GM20431 (cell line): Measurements from ENCODE around the gene KRT7.
"Not testable (repeated sequence)": the region's sequence is repeated elsewhere in the genome, so short reads cannot be mapped to it uniquely, and the experiment has no call there.

Source experiments
- in situ Hi-C: fragments of 300-500 bp; cut with MseI, MboI; formaldehyde crosslinking; loops from one replicate; pipeline ENCODE4 v1.15.0; 2020; ENCODE audit warnings: low sequenced_read_pairs; ENCODE audit not compliant: unreplicated experiment

Gene KRT7

DNA sequence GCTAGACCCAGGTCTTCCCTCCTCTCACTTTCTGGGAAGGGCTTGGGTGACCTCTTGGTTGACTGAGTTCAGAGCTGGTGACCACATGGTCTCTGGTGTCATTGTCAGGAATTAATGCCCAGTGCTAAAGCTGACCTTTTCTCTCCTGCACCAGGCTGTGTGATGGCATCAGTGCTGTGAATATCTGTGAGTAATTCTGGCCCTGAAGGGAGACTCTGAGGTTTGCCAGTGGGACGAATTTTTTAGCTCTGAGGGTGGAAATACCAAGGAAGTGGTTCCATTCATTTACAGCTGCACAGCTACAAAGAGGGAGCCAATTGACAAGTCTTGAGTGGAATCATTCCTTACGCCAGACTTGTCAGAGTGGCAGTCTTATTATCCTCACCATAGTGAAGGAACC, 35.2 kb downstream of the KRT7 start:
- in situ Hi-C loops: no loop called here

DNA sequence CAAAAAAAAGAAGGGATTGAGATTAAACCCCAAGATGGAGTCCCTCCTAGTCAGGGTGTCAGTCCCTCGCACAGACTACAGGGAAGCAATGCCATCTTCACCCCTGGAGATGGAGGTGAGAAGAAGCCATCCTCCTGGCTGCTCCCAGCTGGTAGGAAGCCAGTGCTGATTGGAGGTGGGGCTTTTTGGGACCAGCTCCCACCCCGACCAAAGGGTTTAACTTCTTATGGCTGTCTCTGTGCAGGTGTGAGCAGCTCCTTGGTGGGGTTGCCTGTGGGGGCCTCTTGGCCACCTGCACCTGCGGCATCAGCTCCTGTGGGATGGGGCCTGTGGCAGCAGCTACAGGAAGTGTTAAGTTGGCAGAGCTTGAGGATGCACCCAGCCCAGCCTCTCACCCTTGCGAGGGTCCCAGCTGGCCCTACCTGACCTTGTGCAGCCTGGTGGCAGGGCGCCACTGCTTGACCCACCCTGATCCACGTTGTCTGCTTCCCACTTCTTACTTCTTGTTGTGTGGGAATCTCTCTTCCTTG, 37.6 kb downstream of the KRT7 start:
- in situ Hi-C loops: no loop called here

DNA sequence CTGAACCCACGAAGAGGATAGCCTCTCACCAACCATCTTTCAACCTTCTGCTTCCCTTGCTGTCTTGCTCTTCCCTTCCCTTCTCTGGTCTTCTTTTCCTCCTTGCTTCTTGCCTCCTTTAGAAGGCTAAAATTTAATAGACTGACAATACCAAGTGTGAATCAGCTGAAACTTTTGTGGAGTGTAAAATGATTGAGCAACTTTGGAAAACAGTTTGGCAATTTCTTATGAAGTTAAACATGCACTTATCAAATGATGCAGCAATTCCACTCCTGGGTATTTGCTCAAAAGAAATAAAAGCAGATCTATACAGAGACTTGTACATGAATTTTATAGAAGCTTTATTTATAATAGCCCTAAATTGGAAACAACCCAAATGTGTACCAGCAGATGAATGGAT, 38.1 kb downstream of the KRT7 start:
- in situ Hi-C loops: no loop called here

DNA sequence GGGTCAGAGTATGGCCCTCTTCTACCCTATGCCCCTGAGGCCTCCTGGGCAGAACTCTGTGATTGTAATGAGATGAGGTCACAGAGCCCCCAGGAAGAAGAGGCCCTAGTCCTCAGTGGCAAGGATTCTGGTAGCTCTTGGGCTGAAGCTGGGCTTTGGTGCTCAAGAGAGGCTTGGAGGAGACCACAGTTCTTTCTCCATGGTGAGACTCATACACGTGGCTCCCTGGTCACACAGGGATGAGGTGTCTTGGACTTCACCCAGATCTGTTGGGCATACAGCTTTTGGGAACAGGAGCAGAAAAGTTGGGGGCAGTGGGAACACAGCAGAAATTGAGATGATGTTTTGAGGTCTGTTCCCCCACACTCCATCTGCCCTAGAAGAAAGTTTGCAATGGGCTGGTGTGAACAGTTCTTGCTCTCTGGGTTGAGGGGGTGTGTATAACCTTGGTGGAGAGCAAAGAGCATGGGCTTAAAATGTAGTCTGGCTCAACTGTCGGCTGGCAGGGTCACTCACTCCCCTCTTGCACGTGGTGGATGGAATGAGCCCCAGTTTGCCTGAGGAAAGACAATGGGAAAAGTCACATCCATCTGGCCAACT, 41.6 kb downstream of the KRT7 start, which contains the start of gene KRT86:
Gene KRT86 (plus strand): TSS at position 125 of the 600 bp plus-strand sequence. CDS start 27,272 bp downstream, outside the sequence.
- in situ Hi-C loops: no loop called here

DNA sequence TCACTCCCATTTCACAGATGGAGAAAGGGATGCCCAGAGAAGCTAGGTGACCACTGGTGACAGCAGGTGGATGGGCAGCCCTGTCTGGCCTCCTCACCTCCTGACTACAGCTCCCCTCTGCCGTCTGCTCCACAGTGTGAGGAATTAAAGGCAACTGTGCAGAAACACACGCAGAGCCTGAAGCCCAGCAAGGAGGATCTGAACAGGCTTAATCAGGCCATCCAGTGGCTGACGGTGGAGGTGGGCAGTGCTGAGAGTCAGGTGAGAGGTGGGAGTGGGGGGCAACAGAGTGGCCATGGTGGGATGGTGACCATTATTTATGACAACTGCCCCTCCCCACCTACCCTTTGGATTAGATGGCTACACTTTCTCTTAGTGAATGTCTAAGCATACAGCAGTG, 42.6 kb downstream of the KRT7 start:
- in situ Hi-C loops: no loop called here

DNA sequence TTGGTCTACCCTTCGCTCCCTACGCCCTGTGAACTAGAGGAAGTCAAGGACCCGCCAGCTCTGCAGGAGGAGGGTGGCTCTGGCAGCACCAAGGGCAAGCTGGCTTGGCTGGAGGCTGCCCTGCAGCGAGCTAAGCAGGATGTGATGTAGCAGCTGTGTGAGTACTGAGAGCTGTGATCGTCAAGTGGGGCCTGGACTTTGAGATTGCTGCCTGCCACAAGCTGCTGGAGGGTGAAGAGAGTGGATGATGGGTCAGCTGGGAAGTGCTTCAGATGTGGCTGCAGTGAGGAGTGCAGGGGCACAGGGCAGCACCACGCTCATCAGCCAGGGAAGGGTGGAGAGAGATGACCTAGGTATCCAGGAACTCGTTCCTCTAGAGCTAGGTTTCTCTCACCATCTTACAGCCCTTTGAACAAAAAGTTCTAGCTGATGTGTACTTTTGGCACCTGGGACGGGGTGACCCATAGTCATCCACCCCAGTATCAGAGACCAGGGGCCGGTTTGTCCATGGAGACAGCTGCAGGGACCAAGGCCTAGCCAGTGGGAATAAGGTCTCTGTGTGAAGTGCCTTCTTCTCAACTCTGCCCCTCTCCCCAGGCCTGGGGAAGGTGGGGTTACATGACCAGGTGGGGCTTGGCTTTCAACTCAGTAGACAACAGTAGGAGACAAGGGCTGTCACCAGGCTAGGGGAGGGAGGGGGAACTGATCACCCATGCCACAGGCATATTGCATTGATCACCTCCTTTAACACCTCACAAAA, 44.6 kb downstream of the KRT7 start:
- in situ Hi-C loops: no loop called here

DNA sequence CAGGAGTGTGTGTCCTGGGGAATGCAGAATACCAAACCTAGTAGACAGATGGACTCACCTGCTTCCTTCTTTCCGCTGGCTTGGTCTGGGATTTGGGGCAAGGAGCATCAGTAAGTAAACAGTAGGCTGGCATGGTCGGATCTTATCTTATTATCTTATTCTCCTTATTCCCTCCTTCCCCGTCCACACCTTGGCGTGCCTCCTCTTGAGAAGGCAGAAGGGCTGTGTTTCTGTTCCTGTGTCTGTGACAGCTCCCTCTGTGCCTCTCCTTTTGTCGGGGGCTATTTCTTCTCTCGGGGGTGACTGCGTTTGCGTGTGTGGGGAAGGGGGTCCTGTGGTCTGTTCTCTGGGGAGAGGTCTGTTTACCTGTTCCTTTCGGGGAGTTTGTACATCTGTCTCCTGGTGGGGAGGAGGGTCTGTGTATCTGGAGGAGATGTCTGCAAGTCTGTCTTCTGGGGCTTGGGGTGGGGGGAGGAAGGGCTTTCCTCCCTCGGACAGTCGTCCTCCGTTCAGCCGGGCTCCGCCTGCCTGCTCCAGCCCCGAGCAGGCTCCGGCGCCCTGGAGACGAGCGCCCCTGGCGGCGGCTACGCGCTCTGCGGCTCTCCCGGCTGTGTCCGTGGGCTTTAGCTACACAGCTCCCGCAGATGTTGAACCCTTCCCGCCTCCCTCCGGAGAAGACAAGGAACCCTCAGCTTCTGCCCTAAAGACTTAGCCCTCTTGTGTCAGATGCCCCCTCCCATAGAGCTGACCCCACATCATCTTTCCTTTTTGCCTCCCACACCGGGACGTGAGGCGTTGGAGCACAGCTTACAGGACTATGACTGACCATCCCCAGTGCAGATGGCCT, 45.8 kb downstream of the KRT7 start:
- in situ Hi-C loops: no loop called here

DNA sequence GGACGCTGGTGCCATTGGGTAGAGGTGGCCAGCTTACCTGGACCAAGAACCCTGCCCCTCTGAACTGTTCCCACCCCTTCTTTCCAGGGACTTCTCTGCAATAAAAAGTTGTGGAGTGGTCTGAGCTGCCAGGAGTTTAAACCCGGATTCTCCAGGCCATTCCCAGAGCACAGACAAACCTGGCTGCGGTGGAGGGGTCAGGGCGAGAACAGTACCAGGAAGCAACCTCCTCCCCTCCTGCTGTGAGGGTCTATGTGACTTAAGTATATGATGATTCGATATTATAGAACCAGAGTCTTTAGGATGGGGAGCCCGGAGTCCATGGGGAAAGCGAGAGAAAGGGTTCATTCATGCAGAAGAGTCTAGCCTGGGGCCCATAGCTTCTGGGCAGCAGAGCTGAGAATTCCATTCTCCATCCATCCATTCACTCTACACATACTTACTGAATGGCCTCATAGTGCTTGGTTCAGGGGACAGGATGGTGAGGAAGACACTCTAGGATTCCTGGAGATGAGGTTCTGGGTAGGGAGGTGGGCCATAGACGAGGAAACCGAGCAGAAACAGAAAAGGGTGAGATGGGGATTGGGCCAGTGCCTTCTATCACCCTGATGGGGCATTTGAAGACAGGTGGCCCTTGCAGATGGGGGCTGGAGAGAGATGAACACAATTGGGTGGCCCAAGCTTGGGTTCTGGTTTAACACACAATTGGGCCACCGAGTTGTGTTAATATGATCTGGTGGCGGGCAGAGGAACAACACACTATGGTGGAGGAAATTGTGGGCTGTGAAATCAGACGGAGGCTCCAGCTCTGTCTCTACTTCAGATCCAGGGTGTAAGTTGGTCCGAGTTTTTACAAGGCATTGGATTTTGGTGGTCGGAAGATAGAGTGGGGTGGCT, 46.6 kb downstream of the KRT7 start:
- in situ Hi-C loops: no loop called here

DNA sequence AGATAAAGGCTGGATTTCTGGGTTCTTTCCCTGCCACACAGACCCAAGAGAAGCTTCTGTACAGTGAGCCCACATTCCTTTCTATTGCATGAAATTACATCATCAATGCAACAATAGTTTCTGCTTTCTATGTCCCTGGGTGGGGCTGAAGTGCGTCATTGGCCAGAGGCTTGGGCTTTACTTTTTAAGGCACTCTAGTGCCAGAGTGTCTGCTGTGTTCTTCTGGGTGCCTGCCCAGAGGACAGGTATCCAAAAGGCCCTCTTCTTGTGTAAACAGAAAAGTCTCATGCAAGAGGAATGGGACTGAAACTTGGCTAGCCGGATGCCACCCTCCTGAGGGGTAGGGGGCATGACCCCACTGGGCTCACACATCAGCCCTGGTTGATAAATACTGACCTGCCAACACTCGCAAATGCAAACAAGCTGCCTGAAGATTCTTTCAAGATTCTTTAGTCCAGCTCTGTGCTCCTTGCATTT, 47.3 kb downstream of the KRT7 start:
- in situ Hi-C loops: no loop called here

DNA sequence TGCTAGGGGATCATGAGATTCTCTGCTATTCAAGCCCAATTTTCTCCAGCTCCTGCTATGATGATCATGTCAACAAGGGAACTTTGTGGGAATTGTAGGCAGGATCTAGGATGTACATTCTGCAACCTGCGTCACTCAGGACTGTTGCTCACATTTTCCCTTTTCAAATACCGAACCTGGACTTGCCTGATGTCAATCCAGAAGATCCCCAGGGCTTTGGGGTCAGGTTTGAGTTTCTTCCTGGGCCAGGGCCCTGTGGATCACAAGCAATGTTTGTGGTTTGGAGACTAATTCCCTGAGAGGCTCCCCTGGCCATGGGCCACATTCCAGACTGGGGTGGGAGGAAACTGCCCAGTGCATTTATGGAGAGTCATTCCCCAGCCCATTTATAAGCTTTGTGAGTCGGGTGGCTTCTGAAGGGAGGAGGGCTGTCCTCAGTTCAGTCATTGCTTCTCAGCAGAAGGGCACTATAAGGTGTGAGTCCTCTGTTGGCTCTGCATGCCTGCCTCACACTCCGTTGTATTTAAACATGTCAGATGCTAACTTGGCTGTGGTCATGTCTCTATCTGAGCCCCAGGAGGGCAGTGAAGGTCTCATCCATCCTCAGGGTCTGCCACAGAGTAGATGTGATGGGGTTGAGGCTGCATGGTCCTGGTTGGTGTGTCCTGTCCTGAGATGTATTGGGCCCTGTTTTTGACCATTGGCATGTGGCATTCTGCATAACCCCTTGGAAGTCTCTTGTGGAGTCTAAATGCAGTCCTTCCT, 47.9 kb downstream of the KRT7 start:
- in situ Hi-C loops: no loop called here

DNA sequence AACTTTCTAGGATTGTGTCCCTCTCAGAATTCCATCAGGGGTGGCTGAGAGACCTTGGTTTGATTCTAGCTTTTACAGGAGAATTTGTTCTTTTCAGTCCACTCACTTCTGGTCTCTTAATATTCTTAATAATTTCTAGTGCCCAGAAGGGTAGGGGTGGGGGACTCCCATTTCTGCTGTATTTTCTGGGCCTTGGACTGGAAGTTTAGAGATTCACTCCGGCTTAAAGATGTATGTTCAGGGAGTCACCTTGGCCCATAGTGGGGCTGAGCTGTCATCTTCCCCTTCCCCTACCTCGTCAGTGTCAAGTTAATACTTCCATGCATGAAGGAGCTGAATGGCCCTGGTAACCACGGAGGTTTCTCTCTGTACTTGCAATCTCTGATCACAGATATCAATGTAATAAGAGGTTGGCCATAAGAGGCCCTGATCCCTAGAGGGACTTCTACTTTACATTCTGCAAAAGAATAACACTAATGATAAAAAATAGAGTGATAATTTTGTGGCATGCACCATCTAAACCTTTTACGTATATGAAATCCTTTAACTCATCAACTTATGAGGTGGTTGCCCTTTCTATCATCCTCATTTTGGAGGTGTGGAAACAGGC, 51.6 kb downstream of the KRT7 start:
- in situ Hi-C loops: no loop called here

DNA sequence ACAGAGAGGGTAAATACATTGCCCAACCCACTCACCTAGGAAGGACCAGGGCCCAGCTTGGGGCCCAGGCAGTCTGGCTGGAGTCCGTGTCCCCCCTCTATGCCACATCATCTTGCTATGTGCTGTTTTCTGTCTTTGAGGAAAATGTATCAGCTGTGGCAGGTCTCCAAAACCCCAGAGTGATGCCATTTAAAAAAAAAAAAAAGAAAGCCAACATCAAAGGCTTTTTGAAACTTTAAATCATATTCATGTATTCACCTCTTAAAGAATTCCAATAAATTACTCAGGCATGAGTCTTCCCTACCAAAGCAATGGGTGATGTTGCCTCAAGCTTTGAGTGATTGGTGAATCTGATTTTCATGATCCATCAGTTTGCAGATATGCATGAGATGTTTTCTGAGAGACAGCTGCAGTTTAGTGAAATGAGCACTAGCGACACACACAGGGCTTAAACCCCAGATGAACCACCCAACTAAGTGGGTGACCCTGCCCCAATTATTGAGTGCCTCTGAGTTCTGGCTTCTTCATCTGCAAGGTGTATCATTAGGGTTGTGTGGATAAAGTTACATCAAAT, 52.2 kb downstream of the KRT7 start:
- in situ Hi-C loops: no loop called here

DNA sequence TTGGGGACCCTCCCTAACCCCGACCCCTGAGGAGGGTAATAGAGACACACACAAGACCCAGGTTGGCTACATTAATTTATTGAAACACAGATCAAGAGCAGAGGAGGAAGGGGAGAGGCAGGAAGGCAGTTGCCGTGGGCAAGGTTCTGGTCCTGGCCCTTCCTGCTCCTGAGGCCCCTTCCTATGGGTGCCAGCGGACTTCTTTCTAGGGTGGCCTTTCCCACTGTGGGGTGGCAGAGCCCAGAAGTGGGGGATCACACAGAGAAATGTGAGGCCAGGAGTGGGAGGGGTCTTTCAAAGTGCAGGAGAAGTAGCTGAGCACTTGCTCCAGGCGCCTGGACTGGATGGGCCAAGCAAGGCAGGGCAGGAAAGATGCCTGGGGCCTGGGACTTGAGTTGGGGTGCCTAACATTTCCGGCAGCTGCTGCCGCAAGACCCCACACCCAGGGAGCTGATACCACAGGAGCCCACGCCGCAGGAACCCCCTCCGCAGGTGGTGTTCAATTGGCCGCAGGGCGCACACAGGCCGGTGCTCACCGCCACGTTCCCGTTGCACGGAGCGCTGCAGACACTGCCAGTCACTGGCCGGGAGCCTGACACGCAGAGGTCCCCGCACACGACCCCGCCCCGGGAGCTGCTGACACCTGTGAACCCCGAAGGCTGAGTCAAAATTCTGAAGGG, 52.9 kb downstream of the KRT7 start:
- in situ Hi-C loops: no loop called here

DNA sequence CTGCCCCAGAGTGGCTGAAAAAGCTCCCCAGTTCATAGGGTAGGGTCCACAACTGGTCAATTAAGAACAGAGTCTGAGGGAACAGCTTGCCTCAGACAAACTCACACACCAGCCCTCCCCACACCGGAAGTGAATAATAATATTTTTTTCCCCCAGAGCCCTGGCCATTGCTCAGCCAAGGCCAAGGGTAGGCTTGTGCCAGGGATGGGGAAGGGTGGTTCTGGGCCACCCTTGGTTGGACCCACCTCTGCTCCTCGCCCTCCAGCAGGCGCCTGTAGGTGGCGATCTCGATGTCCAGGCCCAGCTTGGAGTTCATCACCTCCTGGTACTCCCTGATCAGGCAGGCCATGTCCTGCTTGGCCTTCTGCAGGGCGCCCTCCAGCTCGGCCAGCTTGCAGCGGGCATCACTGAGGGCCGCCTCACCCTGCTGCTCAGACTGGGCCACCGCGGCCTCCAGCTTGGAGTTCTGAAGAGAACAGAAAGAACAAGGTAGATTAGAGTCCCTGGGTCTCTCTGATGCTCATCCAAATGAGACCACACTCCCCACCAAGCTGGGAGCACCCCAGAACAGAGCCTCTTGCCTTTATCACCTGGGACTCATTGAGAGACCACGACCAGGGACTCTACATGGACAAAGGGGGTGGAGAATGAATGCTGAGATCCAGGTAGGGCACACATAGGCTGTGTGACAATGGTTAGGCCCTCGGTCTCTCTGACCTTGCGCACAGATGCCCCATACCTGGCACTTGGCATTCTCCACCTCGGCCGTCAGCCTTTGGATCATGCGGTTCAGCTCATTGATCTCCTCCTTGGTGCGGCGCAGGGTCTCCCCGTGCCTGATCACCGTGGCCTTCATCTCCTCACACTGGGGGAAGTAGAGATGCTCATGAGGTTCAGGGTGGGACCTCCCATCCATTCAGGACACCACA, 54.1 kb downstream of the KRT7 start:
- in situ Hi-C loops: not testable (repeated sequence)

DNA sequence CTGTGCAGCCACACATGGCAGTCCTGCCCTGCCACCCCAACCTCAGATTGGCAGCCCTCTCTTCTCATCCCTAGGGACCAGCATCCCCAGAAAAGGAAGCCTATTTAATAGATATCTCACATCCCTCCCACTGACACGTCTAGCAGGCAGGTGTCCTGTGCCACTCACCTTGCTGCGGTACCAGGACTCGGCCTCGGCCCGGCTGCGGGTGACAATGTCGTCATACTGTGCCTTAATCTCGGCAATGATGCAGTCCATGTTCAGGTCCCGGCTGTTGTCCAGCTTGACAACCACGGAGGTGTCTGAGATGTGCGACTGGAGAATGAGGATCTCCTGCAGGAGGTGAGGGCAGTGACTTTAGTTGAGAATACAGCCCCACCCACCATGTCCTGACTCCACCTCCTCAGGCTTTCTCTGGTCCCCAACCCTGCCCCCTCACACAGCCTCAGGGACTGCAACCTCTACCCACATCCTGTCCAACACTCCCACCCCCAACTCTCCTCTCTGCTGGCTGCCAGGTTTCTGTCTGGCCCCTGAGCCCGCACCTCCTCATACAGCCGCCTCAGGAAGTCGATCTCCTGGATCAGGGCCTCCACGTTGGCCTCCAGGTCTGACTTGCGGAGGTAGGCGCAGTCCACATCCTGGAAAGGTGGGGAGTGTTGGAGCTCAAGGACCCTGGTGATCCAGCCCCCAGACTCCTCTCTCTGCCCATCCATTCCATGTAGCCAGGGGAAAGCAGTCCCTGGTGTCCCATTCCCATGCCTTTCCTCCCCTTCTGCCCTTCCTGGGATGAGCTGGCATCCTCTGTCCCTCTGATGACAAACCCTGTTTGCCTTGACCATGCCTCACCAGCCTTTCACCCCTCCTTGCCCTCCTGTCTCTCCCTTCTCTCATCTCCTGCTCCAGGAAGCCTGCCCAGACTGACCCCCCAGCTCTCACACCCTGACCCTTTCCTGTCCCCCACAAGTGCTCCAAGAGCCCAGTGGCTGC, 55.1 kb downstream of the KRT7 start:
- in situ Hi-C loops: not testable (repeated sequence)
